Right atrium auricular region (tissue), 2 donors: Measurements from ENCODE around the gene DOCK3. TPM values are rescaled to one million over a fixed set of nuclear protein-coding genes. Genes with fewer than 3 reads are reported as not detected.
A peak's percentile ranks its signal among the peaks of the same experiment; 100 is the strongest.

Experiments used
- DNase-seq: peaks from one replicate; pipeline ENCODE4 v3.0.0-alpha.2; 2019; ENCODE audit warnings: low spot score
- H3K27ac ChIP-seq, 2 donors: fragments of 200-600 bp; sonication (generic); 1 replicate in 1 of 2; 2 replicates in 1 of 2; pipeline ENCODE4 v1.5.1; 2016 to 2019
- H3K27me3 ChIP-seq, 2 donors: fragments of 200-600 bp; sonication (generic); one replicate each; pipeline versions ENCODE4 v1.5.1 to v1.6.0; 2017 to 2019
- H3K36me3 ChIP-seq: fragments of 200-600 bp; sonication (generic); one replicate; pipeline ENCODE4 v1.5.1; 2016
- H3K4me1 ChIP-seq, 2 donors: fragments of 200-600 bp; sonication (generic); one replicate each; pipeline versions ENCODE4 v1.5.1 to v1.6.0; 2017 to 2019
- H3K4me3 ChIP-seq, 2 donors: fragments of 200-600 bp; sonication (generic); 1 replicate in 1 of 2; 2 replicates in 1 of 2; pipeline ENCODE4 v1.5.1; 2017 to 2019; ENCODE audit warnings: mild to moderate bottlenecking in 1 of 2, moderate library complexity in 1 of 2
- H3K9me3 ChIP-seq, 2 donors: fragments of 200-600 bp; sonication (generic); one replicate each; pipeline ENCODE4 v1.5.1; 2019
- CTCF ChIP-seq, 2 donors: fragments of 200-600 bp; sonication (generic); IDR thresholded peaks; one replicate each; pipeline ENCODE4 v1.5.1; 2019; ENCODE audit warnings: antibody characterized with exemption in 2 of 2
- total RNA-seq, 2 donors: library from RNA; depleted of rRNA; stranded (reverse); fragments of >200 nt; gene quantifications; one replicate each; pipeline ENCODE4 v1.1.0, GENCODE V29; 2016

Gene DOCK3
- total RNA-seq, 2 donors from 2014 or later, result 2.7 to 4.6 TPM

DNA sequence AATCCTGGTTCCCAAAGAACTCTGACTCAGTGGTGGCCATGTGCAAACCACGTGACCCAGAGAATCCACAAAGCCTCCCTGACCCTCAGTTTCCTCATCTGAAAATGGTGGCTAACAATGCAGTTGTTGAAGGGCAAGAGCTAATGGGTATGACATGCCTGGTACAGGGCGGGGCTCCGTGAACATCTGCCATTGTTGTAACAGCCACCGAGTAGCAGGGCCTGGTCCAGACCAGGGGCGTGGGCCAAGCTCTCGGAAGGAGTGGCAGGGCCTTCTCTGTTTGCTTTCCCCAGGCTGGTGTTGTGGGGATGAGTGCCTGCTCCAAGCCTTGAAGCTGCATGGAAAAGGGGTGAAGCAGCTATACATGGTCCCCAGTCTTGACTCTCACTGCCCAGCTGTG lies 44.3 kb upstream of the DOCK3 start:
- no peak for TF ChIP-seq CTCF (IDR thresholded peaks at IDR 0.05)
- no peaks in the 10 kb centered on the region for H3K27me3 ChIP-seq
- no peak overlapping the region for H3K4me3 ChIP-seq
- peaks cover 0 to 84% of the 10 kb centered on the region in 2 donors for H3K4me1 ChIP-seq
- no peaks in the 10 kb centered on the region for H3K36me3 ChIP-seq
- DNase-seq, result no peak
- peak overlapping the region; percentile 13 to 97 for H3K27ac ChIP-seq
- H3K9me3 ChIP-seq, result no peaks in the 10 kb centered on the region

- Histone ChIP-seq H3K9me3 (no peaks in the 10 kb centered on the region), H3K36me3 (no peaks in the 10 kb centered on the region), H3K27me3 (no peaks in the 10 kb centered on the region), H3K4me3 (no peak overlapping the region), H3K4me1 (peaks cover 0 to 81% of the 10 kb centered on the region in 2 donors), H3K27ac (peak overlapping the region; percentile 6 to 97)
- DNase-seq, result no peak
- no peak for TF ChIP-seq CTCF (IDR thresholded peaks at IDR 0.05)
Observed at GRCh38 chr3:50630877-50631276, 43.9 kb upstream of the DOCK3 start.

DNA sequence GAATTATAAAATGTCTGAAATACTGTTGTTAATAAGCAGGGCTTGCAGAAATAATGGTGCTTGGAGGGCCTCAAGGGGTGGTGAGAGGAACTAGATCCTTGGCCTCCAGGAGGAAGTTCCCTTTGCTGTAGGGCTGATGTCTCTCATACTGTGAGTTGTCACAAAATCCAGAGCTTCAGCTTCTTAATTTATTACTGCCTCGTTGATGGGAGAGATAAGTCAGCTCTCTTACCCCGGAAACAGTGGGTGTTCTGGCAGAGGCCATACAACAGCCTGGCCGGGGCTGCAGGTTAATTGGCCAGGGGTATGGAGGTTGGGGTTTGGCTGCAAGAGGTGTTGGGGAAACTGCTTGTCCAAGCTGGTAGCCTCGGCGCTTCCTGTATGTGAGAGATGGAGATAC lies 42.3 kb upstream of the DOCK3 start:
- Histone ChIP-seq H3K27ac (peak overlapping the region; percentile 26 to 56), H3K4me1 (peaks cover 0 to 79% of the 10 kb centered on the region in 2 donors), H3K36me3 (no peaks in the 10 kb centered on the region), H3K9me3 (no peaks in the 10 kb centered on the region), H3K27me3 (no peaks in the 10 kb centered on the region), H3K4me3 (no peak overlapping the region)
- no peak for TF ChIP-seq CTCF (IDR thresholded peaks at IDR 0.05)
- no peak for DNase-seq

DNA sequence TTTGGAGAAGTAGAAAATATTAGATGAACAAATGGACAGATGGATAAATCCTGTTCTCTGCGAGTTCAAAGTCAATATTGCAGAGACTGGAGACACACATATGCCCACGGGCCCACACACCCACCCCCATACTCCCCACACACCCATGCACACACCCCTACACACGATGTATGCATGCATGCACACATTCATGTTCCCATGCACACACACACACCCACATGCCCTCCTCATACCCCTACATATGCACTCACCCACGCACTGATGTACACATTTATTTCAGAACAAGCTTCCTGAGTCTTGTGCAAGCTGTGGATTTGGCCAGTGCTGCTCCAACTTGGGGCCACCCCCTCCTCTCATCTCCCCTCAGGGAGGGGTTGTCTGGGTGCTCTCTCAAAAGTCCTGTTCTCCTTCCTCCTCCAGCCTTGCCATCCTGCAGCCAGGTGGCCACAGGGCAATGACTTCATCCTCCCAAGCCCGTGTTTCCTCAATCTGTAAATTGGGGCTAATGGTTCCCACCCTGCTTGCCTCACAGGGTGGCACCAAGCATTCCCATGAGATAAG lies 41.4 kb upstream of the DOCK3 start:
- Histone ChIP-seq H3K4me1 (peaks cover 0 to 79% of the 10 kb centered on the region in 2 donors), H3K4me3 (no peak overlapping the region)

DNA sequence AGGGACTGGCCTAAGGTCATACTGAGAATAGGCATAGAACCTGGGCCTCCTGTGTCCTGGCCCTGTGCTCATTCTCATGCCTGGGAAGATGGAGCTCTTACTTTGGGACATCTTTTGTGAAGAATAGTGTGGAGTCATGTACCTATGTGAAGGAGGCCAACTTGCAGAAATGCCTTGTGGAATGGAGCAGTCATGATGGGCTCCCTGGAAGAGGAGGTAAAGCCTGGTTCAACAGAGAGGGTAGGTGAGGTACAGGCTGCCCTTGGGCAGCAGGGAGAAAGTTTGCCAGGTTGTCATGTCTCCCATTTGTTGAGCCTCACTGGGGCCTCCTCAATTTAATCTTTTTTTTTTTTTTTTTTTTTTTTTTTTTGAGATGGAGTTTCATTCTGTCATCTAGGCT lies 39.7 kb upstream of the DOCK3 start:
- no peaks in the 10 kb centered on the region for H3K27me3 ChIP-seq
- no peaks in the 10 kb centered on the region for H3K9me3 ChIP-seq
- H3K4me1 ChIP-seq, result peaks cover 0 to 75% of the 10 kb centered on the region in 2 donors
- no peak overlapping the region for H3K4me3 ChIP-seq
- no peak overlapping the region for H3K27ac ChIP-seq
- DNase-seq, result no peak
- TF ChIP-seq CTCF (IDR thresholded peaks at IDR 0.05), result no peak
- H3K36me3 ChIP-seq, result peaks cover 4% of the 10 kb centered on the region

More for the DNA sequence above, 41.4 kb upstream of the DOCK3 start:
- DNase-seq, result no peak
- H3K27ac ChIP-seq, result peak overlapping the region in 1 of 2 donors; percentile 16
- no peaks in the 10 kb centered on the region for H3K36me3 ChIP-seq
- no peak for TF ChIP-seq CTCF (IDR thresholded peaks at IDR 0.05)
- no peaks in the 10 kb centered on the region for H3K27me3 ChIP-seq
- no peaks in the 10 kb centered on the region for H3K9me3 ChIP-seq

DNA sequence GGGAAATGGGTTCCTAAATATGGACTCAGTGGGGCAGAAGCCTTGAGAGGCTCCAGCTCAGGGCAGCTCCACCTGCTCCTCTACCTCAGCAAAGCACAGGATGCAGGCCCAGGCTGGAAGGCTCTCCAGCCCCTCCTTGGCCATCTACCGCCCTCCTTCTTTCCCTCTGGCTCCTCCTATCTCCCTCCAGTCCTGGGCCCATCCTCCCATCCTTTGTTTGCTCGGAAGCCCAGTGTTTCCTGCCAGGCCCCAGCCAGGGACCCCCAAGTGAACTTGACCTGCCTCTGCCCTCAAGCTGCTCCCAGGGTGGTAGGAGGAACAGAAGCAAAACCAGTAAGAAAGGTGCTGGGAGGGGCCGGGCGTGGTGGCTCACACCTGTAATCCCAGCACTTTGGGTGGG lies 37.7 kb upstream of the DOCK3 start:
- H3K9me3 ChIP-seq, result no peaks in the 10 kb centered on the region
- DNase-seq, result no peak
- H3K27me3 ChIP-seq, result no peaks in the 10 kb centered on the region
- TF ChIP-seq CTCF (IDR thresholded peaks at IDR 0.05), result no peak
- peaks cover 0 to 55% of the 10 kb centered on the region in 2 donors for H3K4me1 ChIP-seq
- H3K4me3 ChIP-seq, result no peak overlapping the region
- H3K27ac ChIP-seq, result peak overlapping the region; percentile 33 to 56
- H3K36me3 ChIP-seq, result peaks cover 23% of the 10 kb centered on the region
